T-cell (primary cell): ENCODE results near the gene MKLN1. TPM values are rescaled to one million over a fixed set of nuclear protein-coding genes. Genes with fewer than 3 reads are reported as not detected.

Experiments used
- ATAC-seq, 4 experiments: fragments of 200-7000 bp in 3 of 4; fragments of 150-1000 bp in 1 of 4; cut with Tn5 transposase; replicated peaks in 1 of 4; 1 replicate in 3 of 4; 2 replicates in 1 of 4; pipeline ENCODE4 v1.10.0; 2021; ENCODE audit warnings: moderate library complexity in 3 of 4, mild to moderate bottlenecking in 2 of 4, moderate number of reproducible peaks in 1 of 4
- CTCF ChIA-PET, 2 donors: fragments of 300-600 bp; sonication (Branson Sonifier 250); formaldehyde crosslinking; loops; one replicate each; lab custom pipeline; 2022; ENCODE audit warnings: antibody characterized with exemption in 2 of 2; lab: Charles Lee
- POLR2A ChIA-PET, 2 donors: fragments of 300-600 bp; sonication (Branson Sonifier 250); formaldehyde crosslinking; loops; one replicate each; lab custom pipeline; 2022; ENCODE audit warnings: antibody characterized with exemption in 2 of 2; lab: Charles Lee
- DNase-seq, 35 experiments: peaks; one replicate each; pipeline versions ENCODE4 v3.0.0 to v3.0.0-alpha.2; 2013 to 2023
- H3K27ac ChIP-seq: one replicate; pipeline ENCODE4 v1.5.1; 2013; ENCODE audit warnings: low read length
- H3K27me3 ChIP-seq, 2 experiments: replicated peaks in 1 of 2; 1 replicate in 1 of 2; 2 replicates in 1 of 2; pipeline versions ENCODE4 v1.6.1 to v1.7.0; 2013; ENCODE audit warnings: low read length in 1 of 2, mixed read lengths in 1 of 2; ENCODE audit not compliant: control insufficient read depth in 2 of 2, insufficient read depth in 2 of 2; ENCODE audit errors: extremely low read depth in 1 of 2
- H3K36me3 ChIP-seq, 2 donors: 1 replicate in 1 of 2; 2 replicates in 1 of 2; pipeline versions ENCODE4 v1.6.1 to v1.7.0; 2013; ENCODE audit warnings: low read length in 1 of 2; ENCODE audit not compliant: control insufficient read depth in 2 of 2, insufficient read depth in 1 of 2; ENCODE audit errors: extremely low read depth in 1 of 2
- H3K4me1 ChIP-seq, 2 experiments: 1 replicate in 1 of 2; 2 replicates in 1 of 2; pipeline versions ENCODE4 v1.6.1 to v1.7.0; 2013; ENCODE audit warnings: low read length in 2 of 2, mixed read lengths in 1 of 2; ENCODE audit not compliant: insufficient read depth in 2 of 2, control insufficient read depth in 1 of 2; ENCODE audit errors: extremely low read depth in 1 of 2
- H3K4me3 ChIP-seq, 2 donors: 1 replicate in 1 of 2; 2 replicates in 1 of 2; pipeline versions ENCODE4 v1.5.1 to v1.7.0; 2013; ENCODE audit warnings: mild to moderate bottlenecking in 2 of 2, low read length in 1 of 2, moderate library complexity in 1 of 2; ENCODE audit not compliant: control insufficient read depth in 1 of 2; ENCODE audit errors: extremely low read depth in 1 of 2
- H3K9me3 ChIP-seq: 2 replicates; pipeline ENCODE4 v1.7.0; 2013
- H3K27ac Mint-ChIP-seq, 2 donors: one replicate each; pipeline ENCODE4 v1.8.0; 2020 to 2021; ENCODE audit warnings: mild to moderate bottlenecking in 2 of 2, mixed read lengths in 2 of 2
- H3K27me3 Mint-ChIP-seq, 2 donors: one replicate each; pipeline ENCODE4 v1.8.0; 2021 to 2022; ENCODE audit warnings: mixed read lengths in 2 of 2
- H3K36me3 Mint-ChIP-seq: one replicate; pipeline ENCODE4 v1.8.0; 2021; ENCODE audit warnings: mixed read lengths
- H3K4me1 Mint-ChIP-seq, 3 donors: one replicate each; pipeline ENCODE4 v1.8.0; 2020 to 2022; ENCODE audit warnings: mixed read lengths in 3 of 3, mild to moderate bottlenecking in 1 of 3
- H3K4me3 Mint-ChIP-seq, 3 donors: one replicate each; pipeline ENCODE4 v1.8.0; 2020 to 2022; ENCODE audit warnings: mild to moderate bottlenecking in 3 of 3, mixed read lengths in 3 of 3, moderate library complexity in 3 of 3
- H3K9me3 Mint-ChIP-seq, 3 donors: one replicate each; pipeline ENCODE4 v1.8.0; 2020 to 2022; ENCODE audit warnings: mixed read lengths in 3 of 3
- WGBS: methylation state at CpG from one replicate; pipeline ENCODE4 v1.1.5; 2013; ENCODE audit warnings: missing lambda C conversion rate; ENCODE audit not compliant: insufficient coverage; 5-methylcytosine and 5-hydroxymethylcytosine counted together
- total RNA-seq, 35 experiments: library from RNA in 6 of 35; stranded (reverse) in 6 of 35; fragments of 120-200 nt in 1 of 35; gene quantifications; one replicate each; pipeline versions ENCODE4 v1.2.1 to v1.2.4 and lab custom pipeline; 2013 to 2026

The MKLN1 gene
- total RNA-seq, 5 donors from 2014 or later (not counting 1 experiment from before 2014, with no cell fraction given) = 43.9 to 63.3 (median 46.5) TPM

DNA sequence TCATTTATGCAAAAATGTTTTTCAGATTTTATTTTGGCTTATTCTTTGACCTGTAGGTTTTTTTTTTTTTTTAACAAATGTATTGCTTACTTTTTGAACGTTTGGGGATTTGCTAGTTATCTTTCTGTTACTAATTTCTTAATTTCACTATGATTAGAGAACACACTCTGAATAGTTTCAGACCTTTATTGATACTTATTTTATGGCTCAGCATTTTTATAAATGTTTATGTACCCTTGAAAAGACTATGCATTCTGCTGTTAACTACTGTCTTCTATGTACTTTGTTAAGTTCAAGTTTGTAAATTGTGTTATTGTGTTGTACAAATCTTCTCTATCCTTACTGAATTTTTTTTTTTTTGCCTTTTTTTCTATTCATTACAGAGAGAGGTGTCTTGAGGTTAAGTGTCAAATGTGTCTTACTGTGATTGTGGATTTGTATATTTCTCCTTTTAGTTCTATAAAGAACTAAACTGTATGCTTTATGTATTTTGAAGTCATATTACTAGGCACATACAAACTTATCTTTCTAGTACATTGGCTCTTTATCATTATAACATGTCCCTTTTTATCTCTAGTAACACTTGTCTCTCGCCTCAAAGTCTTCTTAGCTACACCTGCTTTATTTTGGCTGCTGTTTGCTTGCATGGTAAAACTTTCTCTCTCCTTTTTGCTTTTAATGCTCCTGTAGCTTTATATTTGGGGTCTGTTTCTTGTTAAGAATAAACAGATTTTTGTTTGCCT is 8.1 kb downstream of the MKLN1 start:
- Histone ChIP-seq H3K36me3 (peaks cover 0 to 3% of the 10 kb centered on the region in 2 donors), H3K27ac (no peak overlapping the region), H3K4me1 (peaks cover 3 to 6% of the 10 kb centered on the region in 2 experiments), H3K4me3 (no peak overlapping the region), H3K9me3 (peaks cover 8% of the 10 kb centered on the region), H3K27me3 (no peaks in the 10 kb centered on the region)
- DNase-seq (no peak), ATAC-seq (no peak)
- peaks cover 58 to 69% (median 60%) of the 10 kb centered on the region in 3 donors for H3K4me1 Mint-ChIP-seq
- WGBS = no CpG with 5 or more reads among the region's 2 CpGs
- no peak overlapping the region for H3K4me3 Mint-ChIP-seq
- ChIA-PET POLR2A (interaction anchor here in 1 of 2 donors (0.6 to 1.0 kb wide), 4 partner anchors 13 to 231 kb away, joined by 3 to 4 read pairs (median 4); no protein-coding TSS in a partner anchor), CTCF (interaction anchor here in 1 of 2 donors (0.6 to 1.1 kb wide), 2 partner anchors 8 to 281 kb away, joined by 3 to 4 read pairs; partner anchors contain the start of gene MKLN1)
- H3K9me3 Mint-ChIP-seq = peaks cover 8 to 28% (median 15%) of the 10 kb centered on the region in 3 donors
- H3K27ac Mint-ChIP-seq = no peak overlapping the region
- peaks cover 43% of the 10 kb centered on the region for H3K36me3 Mint-ChIP-seq
- no peaks in the 10 kb centered on the region for H3K27me3 Mint-ChIP-seq

DNA sequence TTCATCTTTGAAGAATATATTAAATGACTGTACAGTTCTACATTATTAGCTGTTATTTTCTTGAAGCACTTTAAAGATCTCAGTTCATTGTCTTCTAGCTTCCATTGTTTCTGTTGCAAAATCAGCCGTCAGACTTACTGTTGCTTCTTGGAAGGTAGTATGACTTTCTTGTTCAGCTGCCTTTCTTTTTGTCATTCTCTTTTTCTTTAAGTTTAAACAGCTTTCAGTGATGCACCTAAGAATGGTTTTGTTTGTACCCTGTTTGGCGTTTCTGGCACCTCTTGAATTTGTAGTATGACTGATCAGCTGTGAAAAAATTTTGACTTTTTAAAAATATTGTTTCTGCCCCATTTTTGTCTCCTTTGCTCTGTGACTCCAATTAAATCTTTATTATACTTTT is 9.3 kb downstream of the MKLN1 start:
- DNase-seq = peak in 1 of 35 experiments; percentile 17
- POLR2A ChIA-PET = interaction anchor here (0.6 to 1.0 kb wide), 4 partner anchors 55 to 472 kb away, joined by 3 to 6 read pairs (median 4); no protein-coding TSS in a partner anchor

DNA sequence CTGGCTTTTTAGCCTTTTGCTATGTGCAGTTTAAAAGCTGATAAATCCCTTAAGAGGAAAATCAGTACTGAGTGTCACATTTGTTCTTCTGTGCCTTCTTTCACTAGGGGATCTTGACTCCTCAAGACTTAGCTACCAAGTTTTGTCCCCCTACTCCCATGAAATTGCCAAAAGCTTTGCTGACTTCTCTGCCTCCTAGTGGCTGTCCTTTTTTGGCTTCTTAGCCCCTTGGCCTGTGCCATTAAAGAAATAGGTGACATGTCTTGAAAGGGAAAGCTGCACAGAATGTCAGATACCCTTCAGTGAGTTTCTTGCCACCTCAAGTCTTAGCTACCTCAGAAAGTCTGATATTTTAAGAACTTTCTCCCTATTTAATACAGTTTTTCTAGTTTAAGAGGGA is 10.5 kb downstream of the MKLN1 start:
- DNase-seq (peak in 1 of 35 experiments; percentile 13), ATAC-seq (no peak)
- H3K4me3 Mint-ChIP-seq = no peak overlapping the region
- Histone ChIP-seq H3K27me3 (no peaks in the 10 kb centered on the region), H3K4me3 (no peak overlapping the region), H3K4me1 (peaks cover 0 to 3% of the 10 kb centered on the region in 2 experiments), H3K27ac (no peak overlapping the region), H3K9me3 (peaks cover 8% of the 10 kb centered on the region), H3K36me3 (no peaks in the 10 kb centered on the region)
- peaks cover 64 to 82% (median 69%) of the 10 kb centered on the region in 3 donors for H3K4me1 Mint-ChIP-seq
- H3K36me3 Mint-ChIP-seq = peaks cover 46% of the 10 kb centered on the region
- H3K9me3 Mint-ChIP-seq = peaks cover 8 to 28% (median 15%) of the 10 kb centered on the region in 3 donors
- no peak overlapping the region for H3K27ac Mint-ChIP-seq
- ChIA-PET POLR2A (interaction anchor here (0.5 to 0.8 kb wide), 4 partner anchors 49 to 277 kb away, joined by 3 to 8 read pairs (median 4); no protein-coding TSS in a partner anchor), CTCF (interaction anchor here in 1 of 2 donors (0.6 to 1.5 kb wide), 5 partner anchors 11 to 399 kb away, joined by 3 to 9 read pairs (median 4); partner anchors contain the start of gene MKLN1)
- no peaks in the 10 kb centered on the region for H3K27me3 Mint-ChIP-seq

More for the DNA sequence above, 9.3 kb downstream of the MKLN1 start:
- peaks cover 0 to 3% of the 10 kb centered on the region in 2 experiments for H3K4me1 ChIP-seq
- H3K27me3 ChIP-seq = no peaks in the 10 kb centered on the region
- Mint-ChIP-seq H3K36me3 (peaks cover 45% of the 10 kb centered on the region), H3K27me3 (no peaks in the 10 kb centered on the region), H3K4me1 (peaks cover 58 to 70% (median 60%) of the 10 kb centered on the region in 3 donors), H3K9me3 (peaks cover 8 to 28% (median 15%) of the 10 kb centered on the region in 3 donors), H3K27ac (peak overlapping the region in 1 of 2 donors; percentile 25), H3K4me3 (no peak overlapping the region)
- H3K27ac ChIP-seq = no peak overlapping the region
- peaks cover 0 to 3% of the 10 kb centered on the region in 2 donors for H3K36me3 ChIP-seq
- peaks cover 8% of the 10 kb centered on the region for H3K9me3 ChIP-seq
- ATAC-seq = no peak
- 100% methylated on average over 1 of the region's 2 CpGs for WGBS
- CTCF ChIA-PET = interaction anchor here in 1 of 2 donors (1.3 kb wide), 1 partner anchor 296 kb away, joined by 3 read pairs; no protein-coding TSS in a partner anchor
- no peak overlapping the region for H3K4me3 ChIP-seq

DNA sequence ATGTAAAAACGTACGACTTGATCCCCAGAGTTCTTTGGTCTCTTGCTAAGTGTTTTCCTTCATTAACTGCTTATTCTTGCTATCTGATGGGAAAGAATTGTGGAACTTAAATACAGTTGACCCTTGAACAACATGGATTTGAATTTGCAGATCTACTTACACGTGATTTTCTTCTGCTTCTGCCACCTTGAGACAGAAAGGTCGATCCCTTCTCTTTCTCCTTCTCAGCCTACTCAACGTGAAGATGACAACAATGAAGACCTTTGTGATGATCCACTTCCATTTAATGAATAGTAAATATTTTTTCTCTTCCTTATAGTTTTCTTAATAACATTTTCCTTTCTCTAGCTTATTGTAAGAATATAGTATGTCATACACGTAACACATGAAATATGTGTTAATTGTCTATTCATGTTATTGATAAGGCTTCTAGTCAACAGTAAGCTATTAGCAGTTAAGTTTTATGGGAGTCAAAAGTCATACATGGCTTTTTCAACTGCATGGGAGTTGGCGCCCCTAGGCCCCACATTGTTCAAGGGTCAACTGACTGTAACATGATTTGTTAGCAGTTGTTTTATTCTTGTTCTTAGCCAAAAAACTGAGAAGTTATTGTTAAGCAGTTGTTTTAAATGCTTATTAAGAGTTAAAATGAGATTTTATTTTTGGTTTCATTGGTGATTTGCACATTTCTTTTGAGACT is 11.2 kb downstream of the MKLN1 start:
- ChIA-PET CTCF (interaction anchor here in 1 of 2 donors (0.7 to 1.5 kb wide), 2 partner anchors 11 to 17 kb away, joined by 3 to 9 read pairs; partner anchors contain the start of gene MKLN1), POLR2A (interaction anchor here (0.5 kb wide), 2 partner anchors 92 to 250 kb away, joined by 4 to 8 read pairs; no protein-coding TSS in a partner anchor)
- peaks cover 64 to 87% (median 70%) of the 10 kb centered on the region in 3 donors for H3K4me1 Mint-ChIP-seq
- no peak for DNase-seq
- no peaks in the 10 kb centered on the region for H3K27me3 Mint-ChIP-seq
- H3K27ac Mint-ChIP-seq = no peak overlapping the region
- H3K9me3 Mint-ChIP-seq = peaks cover 8 to 28% (median 15%) of the 10 kb centered on the region in 3 donors
- no peak for ATAC-seq
- Histone ChIP-seq H3K4me1 (peaks cover 0 to 3% of the 10 kb centered on the region in 2 experiments), H3K4me3 (no peak overlapping the region), H3K27ac (no peak overlapping the region), H3K36me3 (no peaks in the 10 kb centered on the region), H3K9me3 (peaks cover 8% of the 10 kb centered on the region), H3K27me3 (no peaks in the 10 kb centered on the region)
- WGBS = 100% methylated on average over 2 of the region's 7 CpGs
- H3K36me3 Mint-ChIP-seq = peaks cover 42% of the 10 kb centered on the region
- H3K4me3 Mint-ChIP-seq = no peak overlapping the region

DNA sequence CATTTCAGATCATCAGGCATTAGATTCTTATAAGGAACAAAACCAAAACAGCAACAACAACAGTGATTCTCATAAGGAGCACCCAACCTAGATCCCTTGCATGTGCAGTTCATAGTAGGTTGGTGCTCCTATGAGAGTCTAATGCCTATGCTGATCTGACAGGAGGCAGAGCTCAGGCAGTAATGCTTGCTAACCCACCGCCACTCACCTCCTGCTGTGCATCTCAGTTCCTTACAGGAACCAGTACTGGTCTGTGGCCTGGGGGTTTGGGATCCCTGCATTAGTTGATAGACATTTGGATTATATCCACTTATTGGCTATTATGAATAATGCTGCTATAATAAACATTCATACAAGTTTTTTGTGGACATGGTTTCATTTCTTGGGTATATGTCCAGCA is 14.0 kb downstream of the MKLN1 start:
- Histone ChIP-seq H3K36me3 (no peaks in the 10 kb centered on the region), H3K27ac (no peak overlapping the region), H3K9me3 (peaks cover 1% of the 10 kb centered on the region), H3K4me3 (no peak overlapping the region), H3K4me1 (peaks cover 0 to 3% of the 10 kb centered on the region in 2 experiments), H3K27me3 (no peaks in the 10 kb centered on the region)
- peaks cover 52 to 80% (median 64%) of the 10 kb centered on the region in 3 donors for H3K4me1 Mint-ChIP-seq
- ChIA-PET CTCF (interaction anchor here in 1 of 2 donors (1.5 kb wide), 1 partner anchor 15 kb away, joined by 3 read pairs; no protein-coding TSS in a partner anchor), POLR2A (no interaction called here)
- peaks cover 28% of the 10 kb centered on the region for H3K36me3 Mint-ChIP-seq
- no peak for ATAC-seq
- DNase-seq = no peak
- no peak overlapping the region for H3K27ac Mint-ChIP-seq
- H3K9me3 Mint-ChIP-seq = peaks cover 5 to 14% (median 6%) of the 10 kb centered on the region in 3 donors
- WGBS = no CpG with 5 or more reads among the region's 1 CpG
- H3K4me3 Mint-ChIP-seq = no peak overlapping the region
- H3K27me3 Mint-ChIP-seq = no peaks in the 10 kb centered on the region
